ENCODE data around the gene ZBTB9.

Gene ZBTB9

DNA sequence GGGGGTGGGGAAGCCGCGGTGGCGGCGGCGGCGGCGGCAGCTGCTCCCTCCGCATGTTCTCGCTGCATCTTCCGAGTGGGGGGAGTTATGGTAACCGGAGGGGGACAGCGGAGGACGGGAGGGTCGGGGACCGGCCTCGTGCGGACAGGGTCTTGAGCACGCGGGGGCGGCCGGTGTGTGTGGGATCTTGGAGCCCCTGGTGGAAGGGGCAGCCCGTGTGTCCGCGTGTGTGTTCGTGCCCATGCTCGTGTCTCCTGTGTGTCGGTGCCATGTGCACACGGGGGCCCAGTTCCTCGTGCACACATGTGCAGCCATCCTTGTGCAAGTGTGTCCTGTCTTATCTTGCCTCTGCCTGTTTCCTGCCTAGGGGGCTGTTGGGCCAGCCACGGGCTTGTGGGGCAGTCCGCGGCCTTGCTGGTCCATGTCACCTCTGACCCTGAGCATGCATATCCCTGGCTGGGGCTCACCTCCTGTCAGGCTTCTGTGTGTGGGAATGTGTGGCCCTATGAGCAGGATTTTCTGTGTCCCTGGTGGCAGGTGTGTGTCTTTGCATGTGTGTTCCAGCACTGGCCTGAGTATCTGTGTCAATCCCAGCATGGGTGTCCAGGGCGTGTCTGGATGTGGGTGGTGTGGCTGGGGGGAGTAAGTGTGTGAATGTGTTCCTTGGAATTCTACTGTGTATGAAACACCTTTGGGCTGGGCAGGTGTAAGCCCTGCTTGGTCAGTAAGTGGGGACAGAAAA, 26.0 kb upstream of the ZBTB9 start (continued):
- TF ChIP-seq EGR2 (tag by site-specific recombination; IDR thresholded peaks at IDR 0.05; ENCODE audit: low read depth) (peak; percentile 74), ZNF623 (tag by site-specific recombination; IDR thresholded peaks at IDR 0.05) (no peak), ZNF184 (tag by site-specific recombination; IDR thresholded peaks at IDR 0.05) (no peak), ZNF354C (tag by site-specific recombination; IDR thresholded peaks at IDR 0.05; ENCODE audit: borderline replicate concordance, low read depth) (no peak), ZNF341 (tag by site-specific recombination; IDR thresholded peaks at IDR 0.05; ENCODE audit: low read depth) (peak; percentile 36; the same call in 1 of the 2 replicates), ZBTB1 (tag by site-specific recombination; IDR thresholded peaks at IDR 0.05) (no peak), ZNF510 (tag by site-specific recombination; IDR thresholded peaks at IDR 0.05; ENCODE audit: insufficient replicate concordance) (no peak), OVOL3 (tag by site-specific recombination; IDR thresholded peaks at IDR 0.05) (no peak), ZNF426 (tag by site-specific recombination; IDR thresholded peaks at IDR 0.05) (no peak), ZNF677 (tag by site-specific recombination; IDR thresholded peaks at IDR 0.05) (no peak), ZNF202 (tag by site-specific recombination; IDR thresholded peaks at IDR 0.05; ENCODE audit: borderline replicate concordance) (no peak), ZBTB7A (tag by site-specific recombination; IDR thresholded peaks at IDR 0.05; ENCODE audit: low read depth) (0 out of 2 replicates have a peak, but pooled peaks have one; percentile 49), ZNF138 (tag by site-specific recombination; IDR thresholded peaks at IDR 0.05; ENCODE audit: borderline replicate concordance) (no peak), ZNF19 (tag by site-specific recombination; IDR thresholded peaks at IDR 0.05; ENCODE audit: low read depth) (no peak), ZNF391 (tag by site-specific recombination; IDR thresholded peaks at IDR 0.05; ENCODE audit: borderline replicate concordance, low read depth) (peak; percentile 57; the same call in 1 of the 2 replicates), YY2 (tag by site-specific recombination; IDR thresholded peaks at IDR 0.05) (peak; percentile 15; the same call in 1 of the 2 replicates), ZNF48 (tag by site-specific recombination; IDR thresholded peaks at IDR 0.05) (no peak), MEIS1 (CRISPR knock-in tag; IDR thresholded peaks at IDR 0.05; ENCODE audit: borderline replicate concordance) (no peak)
- TF ChIP-seq, protein P1, sequence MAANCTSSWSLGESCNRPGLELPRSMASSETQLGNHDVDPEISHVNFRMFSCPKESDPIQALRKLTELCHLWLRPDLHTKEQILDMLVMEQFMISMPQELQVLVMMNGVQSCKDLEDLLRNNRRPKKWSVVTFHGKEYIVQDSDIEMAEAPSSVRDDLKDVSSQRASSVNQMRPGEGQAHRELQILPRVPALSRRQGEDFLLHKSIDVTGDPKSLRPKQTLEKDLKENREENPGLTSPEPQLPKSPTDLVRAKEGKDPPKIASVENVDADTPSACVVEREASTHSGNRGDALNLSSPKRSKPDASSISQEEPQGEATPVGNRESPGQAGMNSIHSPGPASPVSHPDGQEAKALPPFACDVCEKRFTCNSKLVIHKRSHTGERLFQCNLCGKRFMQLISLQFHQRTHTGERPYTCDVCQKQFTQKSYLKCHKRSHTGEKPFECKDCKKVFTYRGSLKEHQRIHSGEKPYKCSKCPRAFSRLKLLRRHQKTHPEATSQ (tag by site-specific recombination; IDR thresholded peaks at IDR 0.05) = peak; percentile 44; the same call in 1 of the 2 replicates
- TF ChIP-seq, protein P2, sequence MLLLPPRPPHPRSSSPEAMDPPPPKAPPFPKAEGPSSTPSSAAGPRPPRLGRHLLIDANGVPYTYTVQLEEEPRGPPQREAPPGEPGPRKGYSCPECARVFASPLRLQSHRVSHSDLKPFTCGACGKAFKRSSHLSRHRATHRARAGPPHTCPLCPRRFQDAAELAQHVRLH (tag by site-specific recombination; IDR thresholded peaks at IDR 0.05) = 0 out of 2 replicates have a peak, but pooled peaks have one; percentile 12
- TF ChIP-seq, protein P3, sequence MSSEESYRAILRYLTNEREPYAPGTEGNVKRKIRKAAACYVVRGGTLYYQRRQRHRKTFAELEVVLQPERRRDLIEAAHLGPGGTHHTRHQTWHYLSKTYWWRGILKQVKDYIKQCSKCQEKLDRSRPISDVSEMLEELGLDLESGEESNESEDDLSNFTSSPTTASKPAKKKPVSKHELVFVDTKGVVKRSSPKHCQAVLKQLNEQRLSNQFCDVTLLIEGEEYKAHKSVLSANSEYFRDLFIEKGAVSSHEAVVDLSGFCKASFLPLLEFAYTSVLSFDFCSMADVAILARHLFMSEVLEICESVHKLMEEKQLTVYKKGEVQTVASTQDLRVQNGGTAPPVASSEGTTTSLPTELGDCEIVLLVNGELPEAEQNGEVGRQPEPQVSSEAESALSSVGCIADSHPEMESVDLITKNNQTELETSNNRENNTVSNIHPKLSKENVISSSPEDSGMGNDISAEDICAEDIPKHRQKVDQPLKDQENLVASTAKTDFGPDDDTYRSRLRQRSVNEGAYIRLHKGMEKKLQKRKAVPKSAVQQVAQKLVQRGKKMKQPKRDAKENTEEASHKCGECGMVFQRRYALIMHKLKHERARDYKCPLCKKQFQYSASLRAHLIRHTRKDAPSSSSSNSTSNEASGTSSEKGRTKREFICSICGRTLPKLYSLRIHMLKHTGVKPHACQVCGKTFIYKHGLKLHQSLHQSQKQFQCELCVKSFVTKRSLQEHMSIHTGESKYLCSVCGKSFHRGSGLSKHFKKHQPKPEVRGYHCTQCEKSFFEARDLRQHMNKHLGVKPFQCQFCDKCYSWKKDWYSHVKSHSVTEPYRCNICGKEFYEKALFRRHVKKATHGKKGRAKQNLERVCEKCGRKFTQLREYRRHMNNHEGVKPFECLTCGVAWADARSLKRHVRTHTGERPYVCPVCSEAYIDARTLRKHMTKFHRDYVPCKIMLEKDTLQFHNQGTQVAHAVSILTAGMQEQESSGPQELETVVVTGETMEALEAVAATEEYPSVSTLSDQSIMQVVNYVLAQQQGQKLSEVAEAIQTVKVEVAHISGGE (tag by site-specific recombination; conservative IDR thresholded peaks at IDR 0.05; ENCODE audit: low read depth) = peak; percentile 69; the same call in 1 of the 2 replicates
- TF ChIP-seq, protein P4, sequence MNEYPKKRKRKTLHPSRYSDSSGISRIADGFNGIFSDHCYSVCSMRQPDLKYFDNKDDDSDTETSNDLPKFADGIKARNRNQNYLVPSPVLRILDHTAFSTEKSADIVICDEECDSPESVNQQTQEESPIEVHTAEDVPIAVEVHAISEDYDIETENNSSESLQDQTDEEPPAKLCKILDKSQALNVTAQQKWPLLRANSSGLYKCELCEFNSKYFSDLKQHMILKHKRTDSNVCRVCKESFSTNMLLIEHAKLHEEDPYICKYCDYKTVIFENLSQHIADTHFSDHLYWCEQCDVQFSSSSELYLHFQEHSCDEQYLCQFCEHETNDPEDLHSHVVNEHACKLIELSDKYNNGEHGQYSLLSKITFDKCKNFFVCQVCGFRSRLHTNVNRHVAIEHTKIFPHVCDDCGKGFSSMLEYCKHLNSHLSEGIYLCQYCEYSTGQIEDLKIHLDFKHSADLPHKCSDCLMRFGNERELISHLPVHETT (tag by site-specific recombination; IDR thresholded peaks at IDR 0.05) = no peak
- TF ChIP-seq, protein P5, sequence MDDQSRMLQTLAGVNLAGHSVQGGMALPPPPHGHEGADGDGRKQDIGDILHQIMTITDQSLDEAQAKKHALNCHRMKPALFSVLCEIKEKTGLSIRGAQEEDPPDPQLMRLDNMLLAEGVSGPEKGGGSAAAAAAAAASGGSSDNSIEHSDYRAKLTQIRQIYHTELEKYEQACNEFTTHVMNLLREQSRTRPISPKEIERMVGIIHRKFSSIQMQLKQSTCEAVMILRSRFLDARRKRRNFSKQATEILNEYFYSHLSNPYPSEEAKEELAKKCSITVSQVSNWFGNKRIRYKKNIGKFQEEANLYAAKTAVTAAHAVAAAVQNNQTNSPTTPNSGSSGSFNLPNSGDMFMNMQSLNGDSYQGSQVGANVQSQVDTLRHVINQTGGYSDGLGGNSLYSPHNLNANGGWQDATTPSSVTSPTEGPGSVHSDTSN (CRISPR knock-in tag; IDR thresholded peaks at IDR 0.05) = no peak
- TF ChIP-seq, protein P6, sequence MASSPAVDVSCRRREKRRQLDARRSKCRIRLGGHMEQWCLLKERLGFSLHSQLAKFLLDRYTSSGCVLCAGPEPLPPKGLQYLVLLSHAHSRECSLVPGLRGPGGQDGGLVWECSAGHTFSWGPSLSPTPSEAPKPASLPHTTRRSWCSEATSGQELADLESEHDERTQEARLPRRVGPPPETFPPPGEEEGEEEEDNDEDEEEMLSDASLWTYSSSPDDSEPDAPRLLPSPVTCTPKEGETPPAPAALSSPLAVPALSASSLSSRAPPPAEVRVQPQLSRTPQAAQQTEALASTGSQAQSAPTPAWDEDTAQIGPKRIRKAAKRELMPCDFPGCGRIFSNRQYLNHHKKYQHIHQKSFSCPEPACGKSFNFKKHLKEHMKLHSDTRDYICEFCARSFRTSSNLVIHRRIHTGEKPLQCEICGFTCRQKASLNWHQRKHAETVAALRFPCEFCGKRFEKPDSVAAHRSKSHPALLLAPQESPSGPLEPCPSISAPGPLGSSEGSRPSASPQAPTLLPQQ (tag by site-specific recombination; IDR thresholded peaks at IDR 0.05) = no peak
- TF ChIP-seq, protein P7, sequence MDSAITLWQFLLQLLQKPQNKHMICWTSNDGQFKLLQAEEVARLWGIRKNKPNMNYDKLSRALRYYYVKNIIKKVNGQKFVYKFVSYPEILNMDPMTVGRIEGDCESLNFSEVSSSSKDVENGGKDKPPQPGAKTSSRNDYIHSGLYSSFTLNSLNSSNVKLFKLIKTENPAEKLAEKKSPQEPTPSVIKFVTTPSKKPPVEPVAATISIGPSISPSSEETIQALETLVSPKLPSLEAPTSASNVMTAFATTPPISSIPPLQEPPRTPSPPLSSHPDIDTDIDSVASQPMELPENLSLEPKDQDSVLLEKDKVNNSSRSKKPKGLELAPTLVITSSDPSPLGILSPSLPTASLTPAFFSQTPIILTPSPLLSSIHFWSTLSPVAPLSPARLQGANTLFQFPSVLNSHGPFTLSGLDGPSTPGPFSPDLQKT (IDR thresholded peaks at IDR 0.05; ENCODE audit: borderline replicate concordance, low read depth, low read length) = no peak
- TF ChIP-seq, protein P8, sequence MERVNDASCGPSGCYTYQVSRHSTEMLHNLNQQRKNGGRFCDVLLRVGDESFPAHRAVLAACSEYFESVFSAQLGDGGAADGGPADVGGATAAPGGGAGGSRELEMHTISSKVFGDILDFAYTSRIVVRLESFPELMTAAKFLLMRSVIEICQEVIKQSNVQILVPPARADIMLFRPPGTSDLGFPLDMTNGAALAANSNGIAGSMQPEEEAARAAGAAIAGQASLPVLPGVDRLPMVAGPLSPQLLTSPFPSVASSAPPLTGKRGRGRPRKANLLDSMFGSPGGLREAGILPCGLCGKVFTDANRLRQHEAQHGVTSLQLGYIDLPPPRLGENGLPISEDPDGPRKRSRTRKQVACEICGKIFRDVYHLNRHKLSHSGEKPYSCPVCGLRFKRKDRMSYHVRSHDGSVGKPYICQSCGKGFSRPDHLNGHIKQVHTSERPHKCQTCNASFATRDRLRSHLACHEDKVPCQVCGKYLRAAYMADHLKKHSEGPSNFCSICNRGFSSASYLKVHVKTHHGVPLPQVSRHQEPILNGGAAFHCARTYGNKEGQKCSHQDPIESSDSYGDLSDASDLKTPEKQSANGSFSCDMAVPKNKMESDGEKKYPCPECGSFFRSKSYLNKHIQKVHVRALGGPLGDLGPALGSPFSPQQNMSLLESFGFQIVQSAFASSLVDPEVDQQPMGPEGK (tag by site-specific recombination; IDR thresholded peaks at IDR 0.05) = peak; percentile 16
